GM19397 (cell line): ENCODE results near the gene SIX6.
"Not testable (repeated sequence)": the region's sequence is repeated elsewhere in the genome, so short reads cannot be mapped to it uniquely, and the experiment has no call there.

Experiments used
- ATAC-seq: cut with Tn5 transposase; IDR thresholded peaks from one replicate; pipeline ENCODE4 v1.9.1; 2021; ENCODE audit warnings: mild to moderate bottlenecking, moderate library complexity; ENCODE audit not compliant: unreplicated experiment

SIX6 gene

GRCh38 chr14:60508707-60509437 is at the start of gene SIX6:
TSS of gene SIX6 (plus strand) at chr14:60509146. CDS start at chr14:60509399, 253 bp downstream.
- ATAC-seq: no peak

- not testable (repeated sequence) for ATAC-seq
Measured at GRCh38 chr14:60480248-60480647, 28.7 kb upstream of the SIX6 start.

GRCh38 chr14:60482743-60483142 is 26.2 kb upstream of the SIX6 start:
- ATAC-seq: no peak

- no peak for ATAC-seq
Measured at GRCh38 chr14:60485057-60485597, 23.8 kb upstream of the SIX6 start.

GRCh38 chr14:60485598-60486251 is 23.2 kb upstream of the SIX6 start, which contains the start of gene C14orf39:
TSS of gene C14orf39 (minus strand) at chr14:60486063. CDS start at chr14:60485078, 985 bp downstream.
- no peak for ATAC-seq

DNA sequence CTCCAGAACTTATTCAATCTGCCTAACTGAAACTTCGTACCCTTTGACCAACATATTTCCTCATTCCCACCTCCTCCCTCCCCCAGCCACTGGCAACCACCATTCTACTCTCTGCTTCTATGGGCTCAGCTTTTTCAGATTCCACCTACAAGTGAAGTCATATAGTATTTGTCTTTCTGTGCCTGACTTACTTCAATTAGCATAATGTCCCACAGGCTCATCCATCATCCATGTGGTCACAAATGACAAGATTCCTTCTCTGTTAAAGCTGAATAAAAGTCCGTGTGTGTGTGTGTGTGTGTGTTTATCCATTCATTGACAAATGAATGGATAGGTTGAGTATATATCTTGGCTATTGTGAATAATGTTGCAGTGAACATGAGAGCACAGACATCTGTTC is 21.7 kb upstream of the SIX6 start:
- ATAC-seq: no peak

- no peak for ATAC-seq
Measured at GRCh38 chr14:60488175-60488574, 20.8 kb upstream of the SIX6 start.

DNA sequence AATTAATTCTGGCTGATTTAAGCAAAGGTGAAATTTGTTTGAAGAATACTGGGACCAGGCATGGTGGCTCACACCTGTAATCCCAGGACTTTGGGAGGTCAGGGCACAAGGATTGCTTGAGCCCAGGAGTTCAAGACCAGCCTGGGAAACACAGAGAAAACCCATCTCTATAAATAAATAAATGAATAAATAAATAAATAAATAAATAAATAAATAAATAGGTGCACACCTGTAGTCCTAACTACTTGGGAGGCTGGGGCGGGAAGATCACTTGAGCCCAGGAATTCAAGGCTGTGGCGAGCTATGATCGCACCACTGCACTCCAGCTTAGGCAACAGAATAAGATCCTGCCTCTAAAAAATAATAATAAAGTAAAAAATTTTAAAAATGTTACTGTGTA is 18.7 kb upstream of the SIX6 start:
- ATAC-seq: no peak

GRCh38 chr14:60495946-60496345 is 13.0 kb upstream of the SIX6 start:
- no peak for ATAC-seq

GRCh38 chr14:60502541-60502940 is 6.4 kb upstream of the SIX6 start:
- ATAC-seq: no peak

DNA sequence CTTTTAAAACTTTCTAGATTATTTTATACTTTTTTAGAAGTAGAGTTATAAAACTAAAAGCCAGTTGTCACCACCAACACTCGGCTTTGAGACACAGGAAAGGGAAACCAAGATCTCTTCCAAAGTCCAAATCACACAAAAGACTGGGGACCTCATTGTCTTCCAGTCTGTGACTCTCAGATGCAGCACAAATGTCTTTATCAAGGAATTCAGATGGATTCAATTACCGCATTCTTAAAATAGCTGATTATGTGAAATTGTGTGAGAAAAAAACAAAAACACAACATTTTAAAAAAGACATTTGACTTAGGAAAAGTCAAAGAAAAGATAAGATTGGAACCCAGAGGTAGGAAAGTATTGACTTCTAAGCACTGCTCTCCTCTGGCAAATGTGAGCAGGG is 3.5 kb upstream of the SIX6 start:
- ATAC-seq: no peak

DNA sequence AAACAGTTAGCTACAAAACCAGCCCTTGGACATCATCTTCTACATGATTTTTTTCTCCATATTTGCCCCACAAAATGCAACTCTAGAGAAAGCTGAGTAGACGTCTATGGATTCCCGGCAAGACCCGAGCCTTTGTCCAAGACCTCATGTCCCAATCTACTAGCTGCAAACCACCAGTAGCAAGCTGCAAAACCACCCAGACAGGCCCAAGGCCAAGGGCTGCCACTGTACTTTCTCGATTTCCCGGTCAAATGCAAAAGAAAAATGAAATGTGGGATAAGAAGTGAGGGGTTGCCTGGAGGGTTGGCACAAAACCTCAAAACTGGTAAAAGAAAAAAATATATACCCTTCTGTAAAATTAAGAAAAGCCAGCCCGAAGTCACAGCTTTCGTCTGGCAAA is 2.9 kb upstream of the SIX6 start:
- no peak for ATAC-seq

DNA sequence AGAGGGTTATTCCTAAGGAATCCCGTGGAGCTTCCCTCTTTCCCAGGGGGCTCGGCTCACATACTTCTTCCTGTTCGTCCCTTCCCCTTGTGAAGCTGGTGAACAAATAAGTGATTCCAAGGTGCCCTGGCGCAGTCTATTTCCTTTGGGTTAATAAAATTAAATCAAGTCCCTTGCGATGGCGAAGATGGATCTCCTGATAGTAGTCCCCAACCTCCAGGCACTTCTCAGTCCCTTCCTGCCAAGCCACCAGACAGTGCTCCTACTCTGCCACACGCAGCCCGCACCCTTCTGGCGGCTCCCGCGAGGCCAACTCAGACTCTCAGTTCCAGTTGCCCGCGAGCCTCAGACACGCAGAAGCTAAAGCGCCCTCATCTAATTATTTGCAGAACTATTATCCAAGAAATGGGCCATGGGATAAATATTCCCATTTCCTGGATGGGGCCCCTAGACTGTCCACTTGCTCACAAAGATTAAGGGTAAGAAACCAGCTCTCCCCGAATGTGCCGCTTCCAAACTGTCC is 2.4 kb upstream of the SIX6 start:
- no peak for ATAC-seq

GRCh38 chr14:60506985-60507829 is 1.7 kb upstream of the SIX6 start:
- ATAC-seq: no peak

- no peak for ATAC-seq
Measured at GRCh38 chr14:60508363-60508706, 611 bp upstream of the SIX6 start.

GRCh38 chr14:60509438-60510253 is 700 bp downstream of the SIX6 start:
- no peak for ATAC-seq

DNA sequence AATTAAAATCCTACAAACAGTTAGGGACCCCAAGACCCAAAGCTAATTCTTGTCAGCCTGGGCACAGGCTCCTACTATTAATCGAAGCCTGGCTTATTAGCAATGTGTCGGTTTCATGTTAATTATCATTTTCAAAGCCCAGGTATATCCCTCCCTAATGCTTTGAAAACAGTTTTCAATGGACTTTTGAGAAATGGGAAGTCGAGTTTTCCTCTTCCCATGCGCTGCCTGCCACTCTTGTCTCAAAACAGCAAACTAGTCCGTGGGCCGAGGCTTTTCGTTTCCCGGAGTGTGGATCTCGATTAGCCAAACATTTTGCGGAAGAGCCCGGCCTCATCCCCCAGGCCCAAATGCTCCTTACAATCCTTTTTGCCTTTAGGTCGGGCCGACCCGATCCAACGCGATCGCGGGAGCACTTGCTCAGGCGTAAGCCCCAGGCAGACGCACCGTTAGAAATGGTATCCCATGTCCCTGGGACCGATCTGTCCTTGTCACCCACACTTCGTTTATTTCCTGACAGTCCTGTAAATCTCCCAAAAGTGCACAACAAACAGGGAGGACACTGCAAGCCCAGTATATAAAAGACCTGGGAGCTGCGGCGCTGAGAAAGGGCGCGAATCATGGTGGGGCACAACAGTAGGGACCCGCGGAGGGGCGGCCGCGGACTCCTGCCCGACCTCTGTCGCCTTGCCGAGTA is 1.5 kb downstream of the SIX6 start:
- no peak for ATAC-seq

DNA sequence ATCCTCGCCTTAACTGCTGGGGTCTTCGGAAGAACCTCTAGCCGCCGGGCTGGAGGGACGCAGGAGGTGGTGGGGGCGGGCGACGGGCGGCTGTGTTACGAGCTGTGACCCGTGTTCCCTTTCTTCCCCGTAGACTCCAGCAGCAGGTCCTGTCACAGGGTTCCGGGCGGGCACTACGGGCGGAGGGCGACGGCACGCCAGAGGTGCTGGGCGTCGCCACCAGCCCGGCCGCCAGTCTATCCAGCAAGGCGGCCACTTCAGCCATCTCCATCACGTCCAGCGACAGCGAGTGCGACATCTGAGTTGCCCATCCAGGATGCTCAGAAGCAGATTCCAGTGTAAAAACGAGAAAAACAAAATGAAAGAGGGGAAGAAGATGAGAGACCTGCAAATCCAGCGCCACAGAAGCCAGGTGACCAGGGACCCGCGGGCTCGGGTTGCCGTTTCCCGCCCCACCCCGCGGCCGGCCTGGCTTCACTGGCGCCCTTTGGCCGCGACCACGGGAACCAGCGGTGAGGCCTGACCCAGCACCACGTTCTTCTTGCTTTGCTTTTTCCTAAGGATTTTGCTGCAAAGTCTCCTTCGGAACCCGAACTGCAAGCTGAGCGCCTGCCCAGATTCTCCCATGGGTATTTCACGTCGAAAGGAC is 2.1 kb downstream of the SIX6 start:
- no peak for ATAC-seq

DNA sequence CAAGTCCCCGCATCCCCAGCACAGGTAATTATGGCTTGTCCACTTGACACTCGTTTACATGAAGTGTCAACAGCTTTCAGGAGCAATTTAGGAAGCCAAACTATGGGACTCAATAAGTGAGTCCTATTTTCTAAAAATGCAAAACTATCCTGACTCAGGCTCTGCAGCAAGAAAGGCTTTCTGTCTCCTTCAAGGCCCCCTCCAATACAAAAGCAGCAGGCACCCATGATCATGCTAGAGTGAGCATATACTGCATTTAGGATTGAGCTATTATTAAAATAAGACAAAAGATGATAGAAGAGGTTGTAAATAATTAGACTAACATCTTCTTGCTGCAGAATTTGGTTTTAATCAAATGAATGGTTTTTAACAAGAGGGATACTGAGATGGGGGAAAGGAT is 3.2 kb downstream of the SIX6 start:
- no peak for ATAC-seq
